ENCODE measurements around the gene IQGAP3. TPM values are rescaled to one million over a fixed set of nuclear protein-coding genes. Genes with fewer than 3 reads are reported as not detected.
A peak's percentile ranks its signal among the peaks of the same experiment; 100 is the strongest.
"Not testable (repeated sequence)": the region's sequence is repeated elsewhere in the genome, so short reads cannot be mapped to it uniquely, and the experiment has no call there.

The IQGAP3 gene
- total RNA-seq, 4 donors from 2014 or later, result 0.21 to 2.4 (median 0.97) TPM

- DNase-seq (ENCODE audit: low spot score in 2 of 2), result no peak
- WGBS, 2 donors, result 92 to 93% methylated on average over 6 of the region's 6 CpGs
Observed at GRCh38 chr1:156553860-156554485, 18.4 kb downstream of the IQGAP3 start.

DNA sequence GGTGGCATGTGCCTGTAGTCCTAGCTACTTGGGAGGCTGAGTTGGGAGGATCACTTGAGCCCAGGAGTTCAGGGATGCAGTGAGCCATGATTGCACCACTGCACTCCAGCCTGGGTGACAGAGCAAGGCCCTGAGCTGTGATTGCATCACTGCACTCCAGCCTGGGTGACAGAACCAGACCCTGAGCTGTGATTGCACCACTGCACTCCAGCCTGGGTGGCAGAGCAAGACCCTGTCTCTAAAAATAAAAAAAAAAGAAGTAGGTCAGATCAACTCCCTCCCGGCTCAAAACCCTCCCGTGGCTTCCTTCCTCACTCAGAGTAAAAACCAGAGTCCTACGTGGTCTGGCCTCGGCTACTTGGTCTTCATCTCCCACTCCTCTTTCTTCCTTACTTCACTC, 19.4 kb downstream of the IQGAP3 start:
- H3K4me1 ChIP-seq, H3K36me3 ChIP-seq, H3K4me3 ChIP-seq, H3K27me3 ChIP-seq, H3K9me3 ChIP-seq, H3K27ac ChIP-seq: not testable (repeated sequence)
- peak in 1 of 2 donors; percentile 8 for DNase-seq (ENCODE audit: low spot score in 2 of 2)
- WGBS, 2 donors, result 83 to 87% methylated on average over 4 of the region's 4 CpGs
- peak in 1 of 2 donors; percentile 26 for TF ChIP-seq EP300 (IDR thresholded peaks at IDR 0.05)

More at GRCh38 chr1:156553860-156554485, 18.4 kb downstream of the IQGAP3 start:
- Histone ChIP-seq H3K9me3 (no peaks in the 10 kb centered on the region), H3K27me3 (no peaks in the 10 kb centered on the region), H3K4me3 (no peak overlapping the region), H3K27ac (no peak overlapping the region), H3K36me3 (no peaks in the 10 kb centered on the region), H3K4me1 (no peaks in the 10 kb centered on the region)
- no peak for TF ChIP-seq POLR2A (IDR thresholded peaks at IDR 0.05)
- TF ChIP-seq, protein P1, sequence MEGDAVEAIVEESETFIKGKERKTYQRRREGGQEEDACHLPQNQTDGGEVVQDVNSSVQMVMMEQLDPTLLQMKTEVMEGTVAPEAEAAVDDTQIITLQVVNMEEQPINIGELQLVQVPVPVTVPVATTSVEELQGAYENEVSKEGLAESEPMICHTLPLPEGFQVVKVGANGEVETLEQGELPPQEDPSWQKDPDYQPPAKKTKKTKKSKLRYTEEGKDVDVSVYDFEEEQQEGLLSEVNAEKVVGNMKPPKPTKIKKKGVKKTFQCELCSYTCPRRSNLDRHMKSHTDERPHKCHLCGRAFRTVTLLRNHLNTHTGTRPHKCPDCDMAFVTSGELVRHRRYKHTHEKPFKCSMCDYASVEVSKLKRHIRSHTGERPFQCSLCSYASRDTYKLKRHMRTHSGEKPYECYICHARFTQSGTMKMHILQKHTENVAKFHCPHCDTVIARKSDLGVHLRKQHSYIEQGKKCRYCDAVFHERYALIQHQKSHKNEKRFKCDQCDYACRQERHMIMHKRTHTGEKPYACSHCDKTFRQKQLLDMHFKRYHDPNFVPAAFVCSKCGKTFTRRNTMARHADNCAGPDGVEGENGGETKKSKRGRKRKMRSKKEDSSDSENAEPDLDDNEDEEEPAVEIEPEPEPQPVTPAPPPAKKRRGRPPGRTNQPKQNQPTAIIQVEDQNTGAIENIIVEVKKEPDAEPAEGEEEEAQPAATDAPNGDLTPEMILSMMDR (IDR thresholded peaks at IDR 0.05), result no peak
- TF ChIP-seq EP300 (IDR thresholded peaks at IDR 0.05), result no peak

- no peaks in the 10 kb centered on the region for H3K4me1 ChIP-seq
- TF ChIP-seq, protein P1 (IDR thresholded peaks at IDR 0.05), result no peak
- TF ChIP-seq POLR2A (IDR thresholded peaks at IDR 0.05) (no peak), EP300 (IDR thresholded peaks at IDR 0.05) (no peak)
- H3K4me3 ChIP-seq, result no peak overlapping the region
- 74 to 76% methylated on average over 5 of the region's 5 CpGs for WGBS, 2 donors
- no peaks in the 10 kb centered on the region for H3K9me3 ChIP-seq
- DNase-seq (ENCODE audit: low spot score in 2 of 2), result no peak
- no peak overlapping the region for H3K27ac ChIP-seq
- no peaks in the 10 kb centered on the region for H3K36me3 ChIP-seq
- H3K27me3 ChIP-seq, result no peaks in the 10 kb centered on the region
Observed at GRCh38 chr1:156552518-156552917, 19.8 kb downstream of the IQGAP3 start.

GRCh38 chr1:156551869-156552268, 20.5 kb downstream of the IQGAP3 start:
- TF ChIP-seq EP300 (IDR thresholded peaks at IDR 0.05) (no peak), POLR2A (IDR thresholded peaks at IDR 0.05) (no peak)
- TF ChIP-seq, protein P1 (IDR thresholded peaks at IDR 0.05), result no peak
- Histone ChIP-seq H3K36me3 (no peaks in the 10 kb centered on the region), H3K4me3 (no peak overlapping the region), H3K27me3 (no peaks in the 10 kb centered on the region), H3K27ac (no peak overlapping the region), H3K4me1 (no peaks in the 10 kb centered on the region), H3K9me3 (no peaks in the 10 kb centered on the region)
- 89 to 95% methylated on average over 6 of the region's 6 CpGs for WGBS, 2 donors
- DNase-seq (ENCODE audit: low spot score in 2 of 2), result no peak

DNA sequence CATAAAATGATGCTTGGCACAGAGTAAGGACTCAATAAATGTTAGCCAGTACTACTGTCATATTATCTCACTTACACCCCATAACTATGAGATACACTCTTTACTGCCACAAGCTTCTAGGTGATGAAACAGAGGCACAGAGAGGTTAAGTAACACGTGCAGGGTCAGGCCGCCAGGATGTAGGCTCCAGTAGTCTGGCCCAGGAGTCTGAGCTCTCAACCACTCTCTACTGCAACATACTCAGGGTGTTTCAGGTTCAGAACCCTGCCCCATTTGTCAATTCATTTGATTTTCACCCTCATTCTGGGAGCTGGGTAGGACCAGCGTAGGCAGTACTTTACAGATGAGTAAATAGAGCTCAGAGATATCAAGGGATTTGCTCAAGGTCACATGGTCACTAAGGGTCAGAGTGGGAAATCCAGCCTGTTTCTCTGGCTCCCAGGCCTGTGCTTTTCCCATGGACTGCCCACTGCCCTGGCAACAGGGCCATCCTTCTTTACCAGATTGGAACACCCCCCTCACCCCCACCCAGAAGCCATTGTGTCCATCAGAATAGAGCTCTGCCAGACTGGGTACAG, 21.2 kb downstream of the IQGAP3 start:
- Histone ChIP-seq H3K9me3 (no peaks in the 10 kb centered on the region), H3K4me3 (no peak overlapping the region), H3K27me3 (no peaks in the 10 kb centered on the region), H3K27ac (no peak overlapping the region), H3K36me3 (no peaks in the 10 kb centered on the region), H3K4me1 (no peaks in the 10 kb centered on the region)
- TF ChIP-seq EP300 (IDR thresholded peaks at IDR 0.05) (no peak), POLR2A (IDR thresholded peaks at IDR 0.05) (no peak)
- TF ChIP-seq, protein P1 (IDR thresholded peaks at IDR 0.05), result no peak
- WGBS, 2 donors, result 82 to 86% methylated on average over 3 of the region's 3 CpGs
- no peak for DNase-seq (ENCODE audit: low spot score in 2 of 2)
